Activated naive CD8-positive, alpha-beta T cell treated with anti-CD3 and anti-CD28 coated beads, Interleukin-2, amount 10 ng/mL, durations not matched to agents 7 days and 5 days (primary cell): Measurements from ENCODE around the gene CCDC30. TPM values are rescaled to one million over a fixed set of nuclear protein-coding genes. Genes with fewer than 3 reads are reported as not detected.
A peak's percentile ranks its signal among the peaks of the same experiment; 100 is the strongest.
"Not testable (repeated sequence)": the region's sequence is repeated elsewhere in the genome, so short reads cannot be mapped to it uniquely, and the experiment has no call there.

Experiments
- ATAC-seq: fragments of 150-1000 bp; cut with Tn5 transposase; one replicate; pipeline ENCODE4 v1.10.0; 2021; ENCODE audit warnings: low read depth, moderate library complexity
- POLR2A ChIA-PET: fragments of 350-600 bp; sonication (Branson Sonifier 250); formaldehyde crosslinking; loops from one replicate; lab custom pipeline; 2021; ENCODE audit warnings: antibody characterized with exemption; lab: Charles Lee
- DNase-seq: peaks from one replicate; pipeline ENCODE4 v3.0.0; 2021
- H3K27ac Mint-ChIP-seq: one replicate; pipeline ENCODE4 v1.8.0; 2022; ENCODE audit warnings: mild to moderate bottlenecking, mixed read lengths
- H3K27me3 Mint-ChIP-seq: one replicate; pipeline ENCODE4 v1.8.0; 2022; ENCODE audit warnings: mild to moderate bottlenecking, moderate library complexity, mixed read lengths
- H3K36me3 Mint-ChIP-seq: one replicate; pipeline ENCODE4 v1.8.0; 2021; ENCODE audit warnings: mild to moderate bottlenecking, mixed read lengths
- H3K4me1 Mint-ChIP-seq: one replicate; pipeline ENCODE4 v1.8.0; 2021; ENCODE audit warnings: mixed read lengths
- H3K4me3 Mint-ChIP-seq: one replicate; pipeline ENCODE4 v1.8.0; 2022; ENCODE audit warnings: mild to moderate bottlenecking, moderate library complexity, mixed read lengths
- H3K9me3 Mint-ChIP-seq: one replicate; pipeline ENCODE4 v1.8.0; 2021; ENCODE audit warnings: mixed read lengths
- total RNA-seq, 2 experiments: library from RNA; stranded (reverse); gene quantifications; one replicate each; pipeline ENCODE4 v1.2.3, GENCODE V29; 2021

CCDC30 gene
- total RNA-seq, 2 experiments from 2014 or later: 2.8 to 3.1 TPM

DNA sequence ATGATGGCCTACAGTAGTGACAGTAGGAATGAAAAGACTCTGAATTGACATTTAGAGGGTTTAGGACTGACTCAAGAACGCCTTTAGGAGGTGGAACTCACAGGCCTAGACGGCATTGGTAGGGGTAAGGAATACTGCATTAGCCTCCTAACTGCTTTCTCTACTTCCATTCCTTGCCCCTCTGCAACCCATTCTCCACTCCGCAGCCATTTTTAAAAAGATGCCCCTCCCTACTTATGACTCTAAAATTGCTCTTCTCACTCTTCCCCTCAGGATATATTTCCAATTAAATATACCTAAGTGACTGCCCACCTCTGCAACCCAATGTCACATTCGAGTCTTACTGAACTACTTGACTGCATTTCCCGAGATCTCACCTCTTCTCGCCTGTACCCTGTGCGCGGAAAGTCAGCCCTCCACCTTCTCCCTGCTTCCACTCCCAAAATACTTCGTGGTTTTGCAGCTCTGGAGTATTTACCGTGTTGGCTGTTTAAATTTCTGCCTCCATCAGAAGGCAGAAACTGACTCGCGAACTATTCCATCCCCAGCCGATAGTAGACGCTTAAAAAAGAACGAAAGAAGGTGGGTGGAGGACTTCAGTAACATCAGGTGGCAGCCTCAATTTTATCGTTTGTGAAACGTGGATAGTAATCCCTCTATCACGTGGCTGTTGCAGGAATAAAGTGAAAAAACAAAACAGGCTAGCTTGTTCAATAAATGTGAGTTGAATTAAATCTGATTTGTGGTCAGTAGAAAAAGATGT is 218.0 kb downstream of the CCDC30 start:
- ATAC-seq: no peak
- POLR2A ChIA-PET: interaction anchor here (0.6 to 4.7 kb wide), 11 partner anchors 10 to 991 kb away, joined by 3 to 42 read pairs (median 7); partner anchors contain the start of genes C1orf50, CCDC30, P3H1 and PPIH
- no peaks in the 10 kb centered on the region for H3K27me3 Mint-ChIP-seq
- no peaks in the 10 kb centered on the region for H3K9me3 Mint-ChIP-seq
- H3K27ac Mint-ChIP-seq: peak overlapping the region; percentile 97
- H3K4me3 Mint-ChIP-seq: peak overlapping the region; percentile 94
- peaks cover 33% of the 10 kb centered on the region for H3K4me1 Mint-ChIP-seq
- DNase-seq: no peak
- peaks cover 28% of the 10 kb centered on the region for H3K36me3 Mint-ChIP-seq

DNA sequence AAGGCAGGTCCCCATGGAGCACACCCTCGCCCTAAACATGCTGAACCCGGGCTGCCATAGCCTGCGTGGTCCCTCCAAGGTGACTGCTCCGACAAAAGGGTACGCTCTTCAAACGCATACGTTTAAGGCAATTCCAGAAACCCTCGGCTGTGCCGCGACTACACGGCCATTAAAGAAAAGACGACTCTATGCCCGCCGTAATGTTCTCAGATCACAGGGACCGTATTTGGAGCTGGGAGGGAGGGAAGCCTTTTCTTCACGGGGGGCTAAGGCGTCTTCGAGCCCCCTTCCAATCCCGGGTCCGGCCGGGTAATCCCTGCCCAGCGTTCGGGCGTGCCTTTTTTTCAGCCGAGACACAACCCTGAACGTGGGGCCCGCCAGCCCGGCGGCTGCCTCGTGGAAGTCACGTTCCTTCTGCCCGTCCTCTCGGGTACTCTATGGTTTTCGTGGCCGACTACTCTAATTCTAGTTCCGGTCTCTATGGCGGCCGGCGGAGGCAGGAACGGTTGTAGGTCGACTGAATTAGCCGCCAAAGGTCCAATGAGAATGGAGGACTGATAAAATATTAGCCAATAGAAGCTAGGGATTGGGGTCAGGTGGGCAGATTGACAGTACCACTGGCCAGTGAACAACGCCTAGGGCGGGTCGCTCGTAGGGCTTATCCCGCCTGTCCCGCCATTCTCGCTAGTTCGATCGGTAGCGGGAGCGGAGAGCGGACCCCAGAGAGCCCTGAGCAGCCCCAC is 218.8 kb downstream of the CCDC30 start, which contains the start of gene YBX1:
TSS of gene YBX1 (plus strand) at position 678 of the 743 bp plus-strand sequence. CDS start 148 bp downstream, outside the sequence.
- POLR2A ChIA-PET: interaction anchor here (0.6 to 4.7 kb wide), 17 partner anchors 9 to 364 kb away, joined by 3 to 42 read pairs (median 5); partner anchors contain the start of genes C1orf50, CCDC30, P3H1 and PPIH
- Mint-ChIP-seq H3K27me3 (no peaks in the 10 kb centered on the region), H3K4me1 (peaks cover 39% of the 10 kb centered on the region), H3K27ac (peak within 1 kb of the TSS; percentile 97), H3K36me3 (peaks cover 28% of the 10 kb centered on the region), H3K4me3 (peak within 1 kb of the TSS; percentile 95), H3K9me3 (no peaks in the 10 kb centered on the region)
- DNase-seq: peak; percentile 92
- peak; percentile 96 for ATAC-seq

- H3K4me1 Mint-ChIP-seq: peaks cover 41% of the 10 kb centered on the region
- not testable (repeated sequence) for DNase-seq, H3K27me3 Mint-ChIP-seq, H3K9me3 Mint-ChIP-seq
- peak overlapping the region; percentile 94 for H3K4me3 Mint-ChIP-seq
- peak overlapping the region; percentile 97 for H3K27ac Mint-ChIP-seq
- peaks cover 30% of the 10 kb centered on the region for H3K36me3 Mint-ChIP-seq
- POLR2A ChIA-PET: interaction anchor here (0.7 to 4.7 kb wide), 16 partner anchors 9 to 365 kb away, joined by 3 to 42 read pairs (median 6); partner anchors contain the start of genes C1orf50, CCDC30, P3H1 and PPCS
- ATAC-seq: peak; percentile 13
Measured at GRCh38 chr1:42682484-42682738, 219.3 kb downstream of the CCDC30 start.

GRCh38 chr1:42682739-42683531 is 219.8 kb downstream of the CCDC30 start:
- peaks cover 34% of the 10 kb centered on the region for H3K36me3 Mint-ChIP-seq
- H3K27ac Mint-ChIP-seq: peak overlapping the region; percentile 88
- no peaks in the 10 kb centered on the region for H3K9me3 Mint-ChIP-seq
- H3K4me1 Mint-ChIP-seq: peaks cover 46% of the 10 kb centered on the region
- peak overlapping the region; percentile 95 for H3K4me3 Mint-ChIP-seq
- H3K27me3 Mint-ChIP-seq: no peaks in the 10 kb centered on the region
- POLR2A ChIA-PET: interaction anchor here (0.7 to 4.7 kb wide), 15 partner anchors 8 to 365 kb away, joined by 3 to 42 read pairs (median 7); partner anchors contain the start of genes C1orf50, CCDC30, P3H1 and PPCS
- ATAC-seq (peak; percentile 19), DNase-seq (peak; percentile 75)

DNA sequence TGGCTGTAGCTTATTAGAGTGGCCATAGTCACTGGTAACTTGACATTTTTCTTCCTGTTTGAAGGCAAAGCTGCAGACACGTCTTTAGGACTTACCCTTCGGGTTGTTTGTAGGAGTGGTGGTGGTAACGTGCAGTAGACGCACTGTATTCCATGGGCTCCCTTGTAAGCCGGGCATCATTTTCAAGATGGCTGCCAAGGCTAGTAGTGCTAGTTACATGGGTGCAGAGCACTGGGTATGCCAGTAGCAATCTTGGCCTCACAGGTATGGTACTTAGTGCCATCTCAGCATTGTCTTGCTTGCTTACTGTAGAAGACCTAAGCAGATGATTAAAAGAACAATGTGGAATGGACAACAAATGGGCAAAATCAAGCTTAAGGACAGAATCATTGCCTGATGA is 221.1 kb downstream of the CCDC30 start:
- Mint-ChIP-seq H3K27me3 (no peaks in the 10 kb centered on the region), H3K4me3 (peak overlapping the region; percentile 95), H3K4me1 (peaks cover 57% of the 10 kb centered on the region), H3K27ac (peak overlapping the region; percentile 88), H3K9me3 (no peaks in the 10 kb centered on the region), H3K36me3 (peaks cover 34% of the 10 kb centered on the region)
- no peak for DNase-seq
- no peak for ATAC-seq
- POLR2A ChIA-PET: interaction anchor here (3.0 to 4.7 kb wide), 5 partner anchors 10 to 162 kb away, joined by 11 to 42 read pairs (median 32); partner anchors contain the start of genes C1orf50, P3H1, PPIH and ZNF691

DNA sequence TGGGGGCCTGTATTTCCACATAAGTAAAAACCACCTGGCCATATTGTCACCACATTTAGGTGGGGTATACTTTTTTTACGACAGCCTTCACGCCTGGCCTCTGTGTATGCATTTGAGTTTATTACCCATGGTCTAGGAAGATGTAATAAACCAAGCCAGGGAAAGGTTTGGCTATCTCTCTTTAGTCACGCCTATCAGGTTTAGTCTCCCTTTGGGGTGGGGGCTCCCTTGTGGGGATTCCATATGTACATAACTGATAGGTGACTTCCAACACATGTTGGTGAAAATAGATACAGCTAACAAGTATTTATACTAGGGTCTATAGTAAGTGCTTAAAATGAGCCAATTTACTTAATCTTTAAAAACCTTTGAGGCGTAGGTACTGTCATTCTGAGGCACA is 223.3 kb downstream of the CCDC30 start:
- DNase-seq (no peak), ATAC-seq (no peak)
- no peaks in the 10 kb centered on the region for H3K27me3 Mint-ChIP-seq
- H3K27ac Mint-ChIP-seq: no peak overlapping the region
- peak overlapping the region; percentile 44 for H3K4me3 Mint-ChIP-seq
- no peaks in the 10 kb centered on the region for H3K9me3 Mint-ChIP-seq
- peaks cover 68% of the 10 kb centered on the region for H3K4me1 Mint-ChIP-seq
- H3K36me3 Mint-ChIP-seq: peaks cover 33% of the 10 kb centered on the region
- POLR2A ChIA-PET: no interaction called here

DNA sequence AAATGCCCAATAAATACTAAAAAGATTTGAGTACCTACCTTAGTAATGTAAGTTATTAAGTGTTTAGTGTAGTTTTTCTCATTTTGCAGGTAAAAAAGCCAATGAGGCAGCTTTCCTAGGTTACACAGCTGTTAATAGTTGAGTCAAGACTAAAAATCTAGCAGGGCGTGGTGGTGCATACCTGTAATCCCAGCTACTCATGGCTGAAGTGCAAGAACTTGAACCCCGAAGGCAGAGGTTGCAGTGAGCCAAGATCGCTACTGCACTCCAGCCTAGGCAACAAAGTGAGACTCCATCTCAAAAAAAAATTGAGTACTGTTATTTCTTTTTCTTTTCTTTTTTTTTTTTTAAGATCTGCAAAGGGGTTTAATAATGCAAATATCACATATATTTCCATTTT is 226.8 kb downstream of the CCDC30 start:
- POLR2A ChIA-PET: no interaction called here
- ATAC-seq: no peak

GRCh38 chr1:42690477-42691156 is 227.5 kb downstream of the CCDC30 start:
- peaks cover 30% of the 10 kb centered on the region for H3K36me3 Mint-ChIP-seq
- peak overlapping the region; percentile 0 for H3K4me3 Mint-ChIP-seq
- no peaks in the 10 kb centered on the region for H3K9me3 Mint-ChIP-seq
- DNase-seq (no peak), ATAC-seq (no peak)
- peaks cover 74% of the 10 kb centered on the region for H3K4me1 Mint-ChIP-seq
- H3K27ac Mint-ChIP-seq: no peak overlapping the region
- POLR2A ChIA-PET: interaction anchor here (1.5 kb wide), 1 partner anchor 9 kb away, joined by 10 read pairs; the partner anchor contains the start of gene YBX1
- H3K27me3 Mint-ChIP-seq: no peaks in the 10 kb centered on the region

More for the DNA sequence above, 226.8 kb downstream of the CCDC30 start:
- Mint-ChIP-seq H3K9me3 (no peaks in the 10 kb centered on the region), H3K4me3 (no peak overlapping the region), H3K27ac (no peak overlapping the region), H3K36me3 (peaks cover 28% of the 10 kb centered on the region), H3K4me1 (peaks cover 76% of the 10 kb centered on the region), H3K27me3 (no peaks in the 10 kb centered on the region)
- DNase-seq: no peak

DNA sequence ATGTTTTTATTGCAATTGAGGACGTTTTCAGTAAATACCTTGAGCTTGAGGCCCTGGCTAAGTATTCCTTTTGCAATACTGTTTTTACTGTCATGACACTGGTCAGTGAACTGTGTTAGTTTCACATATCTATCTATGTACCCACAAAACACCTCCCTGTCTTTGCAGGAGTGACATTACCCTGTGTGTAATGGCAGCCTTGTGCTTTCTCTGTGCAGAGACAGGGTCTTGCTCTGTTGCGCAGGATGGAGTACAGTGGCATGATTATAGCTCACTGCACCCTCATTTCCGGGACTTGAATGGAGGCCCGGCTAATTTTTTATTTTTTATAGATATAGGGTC is 228.0 kb downstream of the CCDC30 start:
- Mint-ChIP-seq H3K27ac (no peak overlapping the region), H3K4me1 (peaks cover 71% of the 10 kb centered on the region), H3K27me3 (no peaks in the 10 kb centered on the region), H3K9me3 (no peaks in the 10 kb centered on the region), H3K4me3 (no peak overlapping the region), H3K36me3 (peaks cover 34% of the 10 kb centered on the region)
- no peak for DNase-seq
- ATAC-seq: no peak
- POLR2A ChIA-PET: interaction anchor here (1.5 kb wide), 1 partner anchor 9 kb away, joined by 10 read pairs; the partner anchor contains the start of gene YBX1

- no peak for ATAC-seq
- DNase-seq: no peak
- Mint-ChIP-seq H3K27ac (peak overlapping the region; percentile 1), H3K36me3 (peaks cover 38% of the 10 kb centered on the region), H3K9me3 (no peaks in the 10 kb centered on the region), H3K4me1 (peaks cover 65% of the 10 kb centered on the region), H3K4me3 (no peak overlapping the region), H3K27me3 (no peaks in the 10 kb centered on the region)
- POLR2A ChIA-PET: interaction anchor here (3.7 kb wide), 1 partner anchor 10 kb away, joined by 17 read pairs; the partner anchor contains the start of gene YBX1
Measured at GRCh38 chr1:42692461-42692860, 229.4 kb downstream of the CCDC30 start.

DNA sequence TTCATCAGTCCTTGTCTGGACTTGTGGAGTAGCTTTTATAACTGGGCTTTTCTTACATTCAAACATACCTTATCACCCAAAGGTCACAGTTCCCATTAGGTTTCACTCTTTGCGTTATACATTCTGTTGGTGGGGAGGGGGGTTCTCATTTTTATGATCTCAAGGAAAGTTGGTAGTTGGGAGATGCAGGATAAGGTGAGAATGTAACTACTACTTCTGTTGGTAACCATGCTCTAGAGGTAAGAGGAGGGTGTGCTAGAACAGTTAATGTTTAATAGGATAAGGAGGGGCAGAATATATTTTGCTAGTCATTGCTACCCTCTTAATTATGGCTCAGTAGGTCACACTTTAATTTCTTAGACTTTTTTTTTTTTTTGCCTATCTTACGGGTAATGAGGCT is 229.8 kb downstream of the CCDC30 start:
- Mint-ChIP-seq H3K4me3 (no peak overlapping the region), H3K27me3 (no peaks in the 10 kb centered on the region), H3K4me1 (peaks cover 60% of the 10 kb centered on the region), H3K9me3 (no peaks in the 10 kb centered on the region), H3K36me3 (peaks cover 37% of the 10 kb centered on the region), H3K27ac (peak overlapping the region; percentile 20)
- ATAC-seq (no peak), DNase-seq (no peak)
- POLR2A ChIA-PET: interaction anchor here (3.7 kb wide), 1 partner anchor 10 kb away, joined by 17 read pairs; the partner anchor contains the start of gene YBX1
